Trophoblast cell (in vitro differentiated cells and primary cell): ENCODE measurements around the gene CCDC40.

Experiments
- DNase-seq, 2 donors: peaks; one replicate each; pipeline ENCODE4 v3.0.0-alpha.2; 2016
- H2AFZ ChIP-seq: 2 replicates; pipeline ENCODE4 v1.6.1; 2013; ENCODE audit warnings: low read length, moderate library complexity, mild to moderate bottlenecking; ENCODE audit not compliant: insufficient read depth, poor library complexity
- H2AK5ac ChIP-seq: 2 replicates; pipeline ENCODE4 v1.6.1; 2013; ENCODE audit warnings: mild to moderate bottlenecking, low read length
- H2BK120ac ChIP-seq: 2 replicates; pipeline ENCODE4 v1.6.1; 2013; ENCODE audit warnings: low read length, mild to moderate bottlenecking, moderate library complexity; ENCODE audit not compliant: insufficient read depth, poor library complexity
- H2BK12ac ChIP-seq: 2 replicates; pipeline ENCODE4 v1.6.1; 2013; ENCODE audit warnings: mild to moderate bottlenecking, low read length, moderate library complexity
- H2BK5ac ChIP-seq: 2 replicates; pipeline ENCODE4 v1.6.1; 2013; ENCODE audit warnings: low read length, low read depth, moderate library complexity, mild to moderate bottlenecking; ENCODE audit not compliant: poor library complexity
- H3K14ac ChIP-seq: 2 replicates; pipeline ENCODE4 v1.6.1; 2013; ENCODE audit warnings: mild to moderate bottlenecking, low read length
- H3K18ac ChIP-seq: 2 replicates; pipeline ENCODE4 v1.6.1; 2013; ENCODE audit warnings: mild to moderate bottlenecking, low read length
- H3K23ac ChIP-seq: 2 replicates; pipeline ENCODE4 v1.6.1; 2013; ENCODE audit warnings: low read length
- H3K27ac ChIP-seq: 2 replicates; pipeline ENCODE4 v1.5.1; 2013; ENCODE audit warnings: low read depth, mild to moderate bottlenecking, inconsistent platforms, low read length, moderate library complexity
- H3K27me3 ChIP-seq: 2 replicates; pipeline ENCODE4 v1.6.1; 2013; ENCODE audit warnings: inconsistent platforms, mild to moderate bottlenecking, low read length, moderate library complexity; ENCODE audit not compliant: insufficient read depth
- H3K36me3 ChIP-seq, 2 experiments: 1 replicate in 1 of 2; 2 replicates in 1 of 2; pipeline ENCODE4 v1.6.1; 2013; ENCODE audit warnings: low read length in 2 of 2, mild to moderate bottlenecking in 2 of 2, moderate library complexity in 1 of 2; ENCODE audit not compliant: insufficient read depth in 2 of 2, control insufficient read depth in 1 of 2
- H3K4ac ChIP-seq: 2 replicates; pipeline ENCODE4 v1.6.1; 2013; ENCODE audit warnings: low read depth, mild to moderate bottlenecking, low read length, moderate library complexity
- H3K4me1 ChIP-seq, 2 experiments: 1 replicate in 1 of 2; 2 replicates in 1 of 2; pipeline ENCODE4 v1.6.1; 2013; ENCODE audit warnings: low read length in 2 of 2, mild to moderate bottlenecking in 2 of 2, moderate library complexity in 1 of 2; ENCODE audit not compliant: insufficient read depth in 2 of 2, control insufficient read depth in 1 of 2
- H3K4me2 ChIP-seq: 2 replicates; pipeline ENCODE4 v1.6.1; 2013; ENCODE audit warnings: inconsistent platforms, mild to moderate bottlenecking, low read length, moderate library complexity
- H3K4me3 ChIP-seq: 2 replicates; pipeline ENCODE4 v1.5.1; 2013; ENCODE audit warnings: mild to moderate bottlenecking, low read depth, low read length, inconsistent platforms
- H3K79me1 ChIP-seq: one replicate; pipeline ENCODE4 v1.6.1; 2013; ENCODE audit warnings: low read length
- H3K79me2 ChIP-seq: 2 replicates; pipeline ENCODE4 v1.6.1; 2013; ENCODE audit warnings: low read length, mild to moderate bottlenecking; ENCODE audit not compliant: control insufficient read depth, insufficient read depth, poor library complexity
- H3K9ac ChIP-seq: 2 replicates; pipeline ENCODE4 v1.6.1; 2013; ENCODE audit warnings: mild to moderate bottlenecking, low read length
- H3K9me3 ChIP-seq: 2 replicates; pipeline ENCODE4 v1.6.1; 2013; ENCODE audit warnings: low read depth, mild to moderate bottlenecking, control low read depth, inconsistent platforms, low read length; ENCODE audit not compliant: insufficient read depth
- H4K12ac ChIP-seq: 2 replicates; pipeline ENCODE4 v1.6.1; 2013; ENCODE audit warnings: low read depth, mild to moderate bottlenecking, low read length, moderate library complexity
- H4K8ac ChIP-seq: 2 replicates; pipeline ENCODE4 v1.6.1; 2013; ENCODE audit warnings: low read depth, mild to moderate bottlenecking, low read length, moderate library complexity
- H4K91ac ChIP-seq: one replicate; pipeline ENCODE4 v1.6.1; 2013; ENCODE audit warnings: low read depth, mild to moderate bottlenecking, low read length, moderate library complexity
- WGBS: extraction: QIAGEN DNeasy Blood & Tissue Kit; methylation state at CpG from one replicate; pipeline ENCODE4 v1.1.7; 2013; ENCODE audit warnings: missing lambda C conversion rate; ENCODE audit not compliant: insufficient read length, insufficient coverage; ENCODE audit errors: extremely low coverage; 5-methylcytosine and 5-hydroxymethylcytosine counted together

The CCDC40 gene

GRCh38 chr17:80092959-80093358 lies 56.5 kb downstream of the CCDC40 start:
- no peak overlapping the region for H2BK5ac ChIP-seq
- no peak overlapping the region for H3K9ac ChIP-seq
- no peak overlapping the region for H2AK5ac ChIP-seq
- peak in 1 of 2 donors; percentile 24 for DNase-seq
- no peak overlapping the region for H2AFZ ChIP-seq
- no peak overlapping the region for H2BK120ac ChIP-seq
- no peaks in the 10 kb centered on the region for H3K9me3 ChIP-seq
- no peak overlapping the region for H4K12ac ChIP-seq
- no peaks in the 10 kb centered on the region for H3K79me1 ChIP-seq
- no peak overlapping the region for H3K14ac ChIP-seq
- H3K79me2 ChIP-seq = no peaks in the 10 kb centered on the region
- H3K4me2 ChIP-seq = no peak overlapping the region
- H4K91ac ChIP-seq = no peak overlapping the region
- no peak overlapping the region for H3K4ac ChIP-seq
- H3K4me3 ChIP-seq = no peak overlapping the region
- H2BK12ac ChIP-seq = no peak overlapping the region
- no peak overlapping the region for H3K27ac ChIP-seq
- H3K27me3 ChIP-seq = no peaks in the 10 kb centered on the region
- no peaks in the 10 kb centered on the region for H3K4me1 ChIP-seq
- H3K18ac ChIP-seq = no peak overlapping the region
- H3K36me3 ChIP-seq = no peaks in the 10 kb centered on the region
- H3K23ac ChIP-seq = no peak overlapping the region
- WGBS = no CpG with 5 or more reads among the region's 8 CpGs
- H4K8ac ChIP-seq = no peak overlapping the region

- no peak overlapping the region for H2AK5ac ChIP-seq
- no peak overlapping the region for H3K18ac ChIP-seq
- H3K23ac ChIP-seq = no peak overlapping the region
- no peak overlapping the region for H4K91ac ChIP-seq
- no peak overlapping the region for H2BK5ac ChIP-seq
- H3K27ac ChIP-seq = no peak overlapping the region
- H3K4me3 ChIP-seq = no peak overlapping the region
- no peak overlapping the region for H3K4ac ChIP-seq
- H3K36me3 ChIP-seq = no peaks in the 10 kb centered on the region
- no peaks in the 10 kb centered on the region for H3K4me1 ChIP-seq
- DNase-seq = no peak
- H4K8ac ChIP-seq = no peak overlapping the region
- H3K79me1 ChIP-seq = no peaks in the 10 kb centered on the region
- H3K4me2 ChIP-seq = no peak overlapping the region
- H2AFZ ChIP-seq = no peak overlapping the region
- H2BK120ac ChIP-seq = no peak overlapping the region
- WGBS = no CpG with 5 or more reads among the region's 37 CpGs
- H2BK12ac ChIP-seq = no peak overlapping the region
- no peaks in the 10 kb centered on the region for H3K27me3 ChIP-seq
- no peak overlapping the region for H4K12ac ChIP-seq
- H3K9ac ChIP-seq = no peak overlapping the region
- no peaks in the 10 kb centered on the region for H3K9me3 ChIP-seq
- no peaks in the 10 kb centered on the region for H3K79me2 ChIP-seq
- no peak overlapping the region for H3K14ac ChIP-seq
Measured at GRCh38 chr17:80095038-80095843, 58.8 kb downstream of the CCDC40 start.

- DNase-seq = no peak
- Histone ChIP-seq H2AK5ac (no peak overlapping the region), H2BK5ac (no peak overlapping the region), H3K18ac (no peak overlapping the region), H3K79me1 (peaks cover under 1% of the 10 kb centered on the region), H4K12ac (no peak overlapping the region), H3K27me3 (no peaks in the 10 kb centered on the region), H3K4ac (no peak overlapping the region), H3K14ac (no peak overlapping the region), H2AFZ (no peak overlapping the region), H3K4me3 (no peak overlapping the region), H3K27ac (no peak overlapping the region), H3K9me3 (no peaks in the 10 kb centered on the region), H3K9ac (no peak overlapping the region), H3K4me1 (no peaks in the 10 kb centered on the region), H3K4me2 (no peak overlapping the region), H2BK12ac (no peak overlapping the region), H4K91ac (no peak overlapping the region), H3K36me3 (no peaks in the 10 kb centered on the region), H2BK120ac (no peak overlapping the region), H3K79me2 (peaks cover under 1% of the 10 kb centered on the region), H4K8ac (no peak overlapping the region), H3K23ac (no peak overlapping the region)
- WGBS = no CpG with 5 or more reads among the region's 16 CpGs
Measured at GRCh38 chr17:80095844-80096475, 59.5 kb downstream of the CCDC40 start.

GRCh38 chr17:80096561-80097021 lies 60.1 kb downstream of the CCDC40 start:
- no peak overlapping the region for H4K8ac ChIP-seq
- no peaks in the 10 kb centered on the region for H3K4me1 ChIP-seq
- no peak for DNase-seq
- H4K12ac ChIP-seq = no peak overlapping the region
- H3K18ac ChIP-seq = no peak overlapping the region
- H3K27me3 ChIP-seq = no peaks in the 10 kb centered on the region
- H2AK5ac ChIP-seq = no peak overlapping the region
- H3K36me3 ChIP-seq = no peaks in the 10 kb centered on the region
- H3K4me3 ChIP-seq = no peak overlapping the region
- no peak overlapping the region for H3K27ac ChIP-seq
- H3K4ac ChIP-seq = no peak overlapping the region
- no peaks in the 10 kb centered on the region for H3K9me3 ChIP-seq
- no CpG with 5 or more reads among the region's 12 CpGs for WGBS
- H4K91ac ChIP-seq = no peak overlapping the region
- H3K79me1 ChIP-seq = peaks cover 5% of the 10 kb centered on the region
- H2AFZ ChIP-seq = no peak overlapping the region
- no peak overlapping the region for H3K4me2 ChIP-seq
- no peak overlapping the region for H3K9ac ChIP-seq
- H3K23ac ChIP-seq = no peak overlapping the region
- no peak overlapping the region for H2BK120ac ChIP-seq
- peaks cover 5% of the 10 kb centered on the region for H3K79me2 ChIP-seq
- no peak overlapping the region for H2BK5ac ChIP-seq
- H3K14ac ChIP-seq = no peak overlapping the region
- H2BK12ac ChIP-seq = no peak overlapping the region
